K562 (cell line): Measurements from ENCODE around the gene CRABP1. TPM values are rescaled to one million over a fixed set of nuclear protein-coding genes. Genes with fewer than 3 reads are reported as not detected.
A peak's percentile ranks its signal among the peaks of the same experiment; 100 is the strongest.

Experiments used
- ATAC-seq: fragments of 200-7000 bp; cut with Tn5 transposase; 3 replicates; pipeline ENCODE4 v1.9.1; 2020; ENCODE audit warnings: moderate library complexity
- BruUV-seq: library from RNA; stranded (reverse); fragments of 400-500 nt; replicated peaks from 2 replicates; lab custom pipeline; 2021; lab: Mats Ljungman, UMichigan
- CTCF ChIA-PET: fragments of 300-600 bp; formaldehyde crosslinking; extraction: SDS; loops from one replicate; lab custom pipeline; 2021; ENCODE audit warnings: low intra/inter-chr PET ratio; lab: Yijun Ruan, JAX
- POLR2A ChIA-PET: fragments of 300-600, 350-650 bp; sonication (Branson Sonifier 250); formaldehyde crosslinking; extraction: SDS; loops from one replicate; lab custom pipeline; 2021; ENCODE audit warnings: antibody characterized with exemption, inconsistent platforms; lab: Yijun Ruan, JAX
- DNase-seq, 4 experiments: peaks; one replicate each; pipeline versions ENCODE4 v3.0.0 to v3.0.0-alpha.2; 2011 to 2018; ENCODE audit warnings: low spot score in 3 of 4, mixed read lengths in 3 of 4; ENCODE audit errors: extremely low read depth in 1 of 4
- FAIRE-seq: peaks from 2 replicates; lab custom pipeline; 2011; peaks lifted over from hg19 to GRCh38; lab: Jason Lieb, UNC
- H2AFZ ChIP-seq: 2 replicates; pipeline ENCODE4 v1.6.0; 2011; ENCODE audit warnings: low read depth, low read length, control low read depth, inconsistent platforms
- H3K27ac ChIP-seq: fragments of 200-600 bp; 3 replicates; pipeline ENCODE4 v1.8.0; 2011; ENCODE audit warnings: low read depth, mild to moderate bottlenecking, control low read depth, inconsistent platforms, low read length, moderate library complexity, mixed read lengths; ENCODE audit errors: extremely low read depth
- H3K27me3 ChIP-seq, 2 experiments: fragments of 300-600 bp in 1 of 2; 2 replicates in 1 of 2; 3 replicates in 1 of 2; pipeline versions ENCODE4 v1.6.0 to v1.8.0; 2011; ENCODE audit warnings: inconsistent platforms in 2 of 2, low read length in 2 of 2, mild to moderate bottlenecking in 1 of 2, mixed read lengths in 1 of 2, moderate library complexity in 1 of 2; ENCODE audit not compliant: control insufficient read depth in 2 of 2, insufficient read depth in 2 of 2
- H3K36me3 ChIP-seq: fragments of 300-600 bp; 3 replicates; pipeline ENCODE4 v1.8.0; 2011; ENCODE audit warnings: mild to moderate bottlenecking, low read length, inconsistent platforms; ENCODE audit not compliant: control insufficient read depth, insufficient read depth
- H3K4me1 ChIP-seq, 2 experiments: fragments of 200-600 bp in 1 of 2; replicated peaks in 1 of 2; 2 replicates in 1 of 2; 3 replicates in 1 of 2; pipeline versions ENCODE4 v1.5.1 to v1.8.0; 2011; ENCODE audit warnings: inconsistent platforms in 2 of 2, low read length in 2 of 2, mild to moderate bottlenecking in 1 of 2, mixed read lengths in 1 of 2, moderate library complexity in 1 of 2; ENCODE audit not compliant: control insufficient read depth in 2 of 2, insufficient read depth in 2 of 2
- H3K4me2 ChIP-seq: 2 replicates; pipeline ENCODE4 v1.6.1; 2011; ENCODE audit warnings: low read length, control low read depth, inconsistent platforms, mixed read lengths; ENCODE audit not compliant: insufficient read depth
- H3K4me3 ChIP-seq: fragments of 200-600 bp; sonication (generic), shearing (Covaris generic); 2 replicates; pipeline ENCODE4 v1.5.1; 2016; ENCODE audit warnings: control low read depth, inconsistent platforms
- H3K79me2 ChIP-seq: fragments of 200-600 bp; 3 replicates; pipeline ENCODE4 v1.8.0; 2011; ENCODE audit warnings: low read length, inconsistent platforms; ENCODE audit not compliant: control insufficient read depth, insufficient read depth
- H3K9ac ChIP-seq, 2 experiments: 2 replicates each; pipeline versions ENCODE4 v1.6.0 to v1.6.1; 2011; ENCODE audit warnings: low read depth in 2 of 2, low read length in 2 of 2, control low read depth in 1 of 2, inconsistent platforms in 1 of 2, mild to moderate bottlenecking in 1 of 2, mixed read lengths in 1 of 2; ENCODE audit not compliant: insufficient read depth in 1 of 2
- H3K9me1 ChIP-seq: one replicate; pipeline ENCODE4 v1.6.0; 2011; ENCODE audit warnings: inconsistent platforms, mild to moderate bottlenecking, low read length, moderate library complexity; ENCODE audit not compliant: control insufficient read depth, insufficient read depth
- H3K9me3 ChIP-seq: replicated peaks from 2 replicates; pipeline ENCODE4 v1.5.1; 2011; ENCODE audit warnings: low read depth, low read length, inconsistent platforms; ENCODE audit not compliant: control insufficient read depth, insufficient read depth
- H4K20me1 ChIP-seq: replicated peaks from 2 replicates; pipeline ENCODE4 v1.6.1; 2011; ENCODE audit warnings: low read length, inconsistent platforms, mixed read lengths; ENCODE audit not compliant: control insufficient read depth, insufficient read depth
- CCAR2 ChIP-seq: fragments of 200-400 bp; formaldehyde crosslinking; IDR thresholded peaks from 2 replicates; pipeline ENCODE4 v1.6.1; 2017; ENCODE audit warnings: mild to moderate bottlenecking, low read depth, low read length
- EZH2 ChIP-seq: IDR thresholded peaks from 2 replicates; pipeline ENCODE4 v1.6.1; 2012; ENCODE audit warnings: low read depth, mild to moderate bottlenecking, inconsistent platforms, low read length, borderline replicate concordance
- KDM2B ChIP-seq: fragments of 250-450 bp; sonication (Bioruptor Pico); IDR thresholded peaks from 2 replicates; pipeline ENCODE4 v1.8.0; 2021; ENCODE audit warnings: mild to moderate bottlenecking, moderate library complexity
- TAL1 ChIP-seq: fragments of 450-650 bp; IDR thresholded peaks from 2 replicates; pipeline ENCODE4 v1.6.1; 2016; ENCODE audit warnings: mild to moderate bottlenecking
- WGBS: fragments of 100-300 bp; shearing (Covaris generic); methylation state at CpG from one replicate; pipeline ENCODE4 v1.1.6; 2016; ENCODE audit warnings: low coverage, mixed read lengths; ENCODE audit not compliant: insufficient coverage; ENCODE audit errors: missing lambda C conversion rate; 5-methylcytosine and 5-hydroxymethylcytosine counted together
- in situ Hi-C: fragments of 300-500 bp; cut with MboI; formaldehyde crosslinking; loops from 4 replicates; pipeline ENCODE4 v1.15.0; 2018; ENCODE audit warnings: inconsistent platforms, mixed read lengths
- intact Hi-C: fragments of 100-400 bp; cut with micrococcal nuclease; formaldehyde crosslinking; loops from 2 replicates; pipeline ENCODE4 v1.14.2; 2022
- polyA plus RNA-seq, 8 experiments: library from polyadenylated mRNA; depleted of rRNA in 4 of 8; stranded (reverse) in 5 of 8; unstranded in 3 of 8; fragments of >200 nt; fragmentation: Nextera tagmentation in 2 of 8; fragmentation: Illumina TruSeq in 1 of 8; extraction: Ambion mirVana in 2 of 8; extraction: Trizol in 1 of 8; gene quantifications; 2 replicates each; pipeline versions ENCODE4 v1.2.1 to v1.2.3, GENCODE V29; 2011 to 2014; ENCODE audit warnings: inconsistent platforms in 1 of 8, missing spikeins in 1 of 8
- total RNA-seq, 7 experiments: library from RNA; depleted of rRNA in 6 of 7; stranded (reverse); fragments of >200 nt in 6 of 7; fragmentation: Illumina TruSeq in 2 of 7; extraction: Trizol in 2 of 7; gene quantifications; 2 replicates each; pipeline versions ENCODE4 v1.2.1 to v1.2.3, GENCODE V29; 2011 to 2021; ENCODE audit warnings: low replicate concordance in 1 of 7

CRABP1 gene
- total and polyA plus RNA-seq, 9 of the 15 experiments (the other 6 are each of a cell fraction or from before 2014, with no cell fraction given) = 0.60 TPM; not detected in 8

GRCh38 chr15:78341057-78341987 is 1.2 kb downstream of the CRABP1 start:
- FAIRE-seq (no peak), ATAC-seq (no peak; the same call in 1 of the 3 replicates), DNase-seq (no peak)
- Histone ChIP-seq H4K20me1 (no peaks in the 10 kb centered on the region; the same call in 1 of the 2 replicates), H3K4me2 (no peak overlapping the region), H3K9me3 (no peaks in the 10 kb centered on the region), H3K36me3 (no peaks in the 10 kb centered on the region), H3K79me2 (no peaks in the 10 kb centered on the region), H3K27me3 (peaks cover 60 to 74% of the 10 kb centered on the region in 2 experiments), H3K9me1 (no peaks in the 10 kb centered on the region), H3K4me1 (peaks cover 0 to 13% of the 10 kb centered on the region in 2 experiments; a peak in 2 of 5 replicates), H3K4me3 (no peak overlapping the region), H3K9ac (no peak overlapping the region; a peak in 1 of 4 replicates), H3K27ac (no peak overlapping the region), H2AFZ (no peak overlapping the region)
- WGBS = 8% methylated on average over 45 of the region's 53 CpGs
- intact Hi-C loops (no loop called here), in situ Hi-C loops (no loop called here)
- ChIA-PET POLR2A (no interaction called here), CTCF (no interaction called here)
- no peak for TF ChIP-seq CCAR2
- TF ChIP-seq EZH2 = 0 out of 2 replicates have a peak, but pooled peaks have one; percentile 20
- no TSS peak for BruUV-seq

- DNase-seq = no peak
- H3K36me3 ChIP-seq = no peaks in the 10 kb centered on the region
- no peak overlapping the region for H3K9ac ChIP-seq
- WGBS = 0% methylated on average over 5 of the region's 5 CpGs
- H3K27ac ChIP-seq = no peak overlapping the region
- ChIA-PET CTCF (no interaction called here), POLR2A (interaction anchor here (1.0 kb wide), 1 partner anchor 9 kb away, joined by 3 read pairs; no protein-coding TSS in a partner anchor)
- ATAC-seq = no peak
- H3K27me3 ChIP-seq = peaks cover 60 to 72% of the 10 kb centered on the region in 2 experiments
- peaks cover 0 to 13% of the 10 kb centered on the region in 2 experiments; a peak in 2 of 5 replicates for H3K4me1 ChIP-seq
- H3K4me2 ChIP-seq = no peak overlapping the region
- H3K9me3 ChIP-seq = no peaks in the 10 kb centered on the region
- FAIRE-seq = no peak
- H3K79me2 ChIP-seq = no peaks in the 10 kb centered on the region
- no peak overlapping the region for H2AFZ ChIP-seq
- intact Hi-C loops = no loop called here
- H3K9me1 ChIP-seq = no peaks in the 10 kb centered on the region
- BruUV-seq = no TSS peak
- H3K4me3 ChIP-seq = no peak overlapping the region
- TF ChIP-seq TAL1 (no peak), KDM2B (CRISPR knock-in tag) (no peak)
- in situ Hi-C loops = no loop called here
- H4K20me1 ChIP-seq = no peaks in the 10 kb centered on the region; the same call in 1 of the 2 replicates
Observed at GRCh38 chr15:78342021-78342420, 1.9 kb downstream of the CRABP1 start.
